HCT116 (cell line): ENCODE results near the gene GOLGA1. TPM values are rescaled to one million over a fixed set of nuclear protein-coding genes. Genes with fewer than 3 reads are reported as not detected.

Experiments used
- ATAC-seq: fragments of 200-7000 bp; cut with Tn5 transposase; 2 replicates; pipeline ENCODE4 v1.9.1; 2020; ENCODE audit warnings: mild to moderate bottlenecking, moderate library complexity
- BruUV-seq: library from RNA; stranded (reverse); fragments of 400-500 nt; replicated peaks from 2 replicates; lab custom pipeline; 2021; lab: Mats Ljungman, UMichigan
- CTCF ChIA-PET: fragments of 300-600 bp; sonication (Branson Sonifier 250); formaldehyde crosslinking; loops from one replicate; lab custom pipeline; 2021; ENCODE audit warnings: antibody characterized with exemption; lab: Charles Lee
- POLR2A ChIA-PET: fragments of 300-600, 350-600 bp; sonication (Branson Sonifier 250); formaldehyde crosslinking; loops from one replicate; lab custom pipeline; 2021; ENCODE audit warnings: antibody characterized with exemption; lab: Charles Lee
- RAD21 ChIA-PET, 2 experiments: fragments of 300-600 bp; sonication (Branson Sonifier 250); formaldehyde crosslinking; loops; one replicate each; lab custom pipeline; 2023; ENCODE audit warnings: low total read pairs in 2 of 2; ENCODE audit not compliant: uncharacterized antibody in 2 of 2, unreplicated experiment in 2 of 2, low non-redundant PET in 1 of 2; lab: Charles Lee
- DNase-seq: peaks from one replicate; pipeline ENCODE4 v3.0.0-alpha.2; 2010; ENCODE audit warnings: low read depth, low spot score
- H2AFZ ChIP-seq: fragments of 200-600 bp; shearing (Covaris generic), sonication (generic); 2 replicates; pipeline ENCODE4 v1.6.1; 2017; ENCODE audit warnings: low read depth, mixed run types, mixed read lengths, antibody characterized with exemption, low read length; ENCODE audit not compliant: poor library complexity, severe bottlenecking
- H3K27ac ChIP-seq: 2 replicates; pipeline ENCODE4 v1.5.1; 2012; ENCODE audit warnings: low read depth, low read length
- H3K27me3 ChIP-seq: fragments of 200-600 bp; sonication (generic); 2 replicates; pipeline ENCODE4 v1.6.1; 2016; ENCODE audit warnings: mixed run types, low read length, mixed read lengths; ENCODE audit not compliant: insufficient read depth
- H3K36me3 ChIP-seq, 2 experiments: fragments of 200-500 bp in 1 of 2; fragments of 200-600 bp in 1 of 2; sonication (Bioruptor generic) in 1 of 2; sonication (generic) in 1 of 2; 2 replicates each; pipeline versions ENCODE4 v1.5.1 to v1.6.1; 2014 to 2016; ENCODE audit warnings: low read length in 2 of 2, inconsistent platforms in 1 of 2, mixed read lengths in 1 of 2, mixed run types in 1 of 2; ENCODE audit not compliant: insufficient read depth in 2 of 2, control insufficient read depth in 1 of 2
- H3K4me1 ChIP-seq, 2 experiments: fragments of 200-600 bp in 1 of 2; sonication (generic) in 1 of 2; 2 replicates each; pipeline versions ENCODE4 v1.5.1 to v1.6.1; 2012 to 2017; ENCODE audit warnings: low read length in 2 of 2, inconsistent platforms in 1 of 2, mild to moderate bottlenecking in 1 of 2, mixed read lengths in 1 of 2, mixed run types in 1 of 2, moderate library complexity in 1 of 2; ENCODE audit not compliant: insufficient read depth in 2 of 2, control insufficient read depth in 1 of 2
- H3K4me2 ChIP-seq: fragments of 200-600 bp; sonication (generic); 2 replicates; pipeline ENCODE4 v1.6.1; 2017; ENCODE audit warnings: mixed run types, low read length, mixed read lengths
- H3K4me3 ChIP-seq, 2 experiments: fragments of 200-600 bp in 1 of 2; sonication (generic) in 1 of 2; replicated peaks in 1 of 2; 2 replicates each; pipeline ENCODE4 v1.5.1; 2011 to 2016; ENCODE audit warnings: low read length in 2 of 2, control low read depth in 1 of 2, low read depth in 1 of 2, mild to moderate bottlenecking in 1 of 2, mixed read lengths in 1 of 2, mixed run types in 1 of 2
- H3K79me2 ChIP-seq: fragments of 200-600 bp; sonication (generic); 2 replicates; pipeline ENCODE4 v1.6.1; 2017; ENCODE audit warnings: mild to moderate bottlenecking, mixed run types, low read length, moderate library complexity, mixed read lengths; ENCODE audit not compliant: insufficient read depth
- H3K9ac ChIP-seq: fragments of 200-600 bp; sonication (generic); 2 replicates; pipeline ENCODE4 v1.6.1; 2016; ENCODE audit warnings: low read length, mixed read lengths
- H3K9me2 ChIP-seq: fragments of 200-600 bp; sonication (generic), shearing (Covaris generic); 2 replicates; pipeline ENCODE4 v1.6.1; 2017; ENCODE audit warnings: mixed run types, mild to moderate bottlenecking, moderate library complexity; ENCODE audit not compliant: insufficient read depth
- H3K9me3 ChIP-seq, 2 experiments: fragments of 200-500 bp in 1 of 2; fragments of 200-600 bp in 1 of 2; sonication (Bioruptor generic) in 1 of 2; sonication (generic) in 1 of 2; 2 replicates each; pipeline ENCODE4 v1.6.1; 2014 to 2017; ENCODE audit warnings: low read length in 2 of 2, mixed read lengths in 2 of 2, inconsistent platforms in 1 of 2, low read depth in 1 of 2, mild to moderate bottlenecking in 1 of 2, mixed run types in 1 of 2, moderate library complexity in 1 of 2; ENCODE audit not compliant: control insufficient read depth in 1 of 2, insufficient read depth in 1 of 2
- H4K20me1 ChIP-seq: fragments of 200-600 bp; sonication (generic), shearing (Covaris generic); 2 replicates; pipeline ENCODE4 v1.6.1; 2017; ENCODE audit warnings: mixed run types, mild to moderate bottlenecking, moderate library complexity; ENCODE audit not compliant: insufficient read depth
- CEBPB ChIP-seq: IDR thresholded peaks from 2 replicates; pipeline ENCODE4 v1.6.1; 2012; ENCODE audit warnings: low read depth
- EZH2phosphoT487 ChIP-seq: fragments of 200-600 bp; IDR thresholded peaks from 2 replicates; pipeline ENCODE4 v1.6.1; 2018; ENCODE audit warnings: antibody characterized with exemption, borderline replicate concordance
- POLR2A ChIP-seq: IDR thresholded peaks from 2 replicates; pipeline ENCODE4 v1.7.0; 2011; ENCODE audit warnings: borderline replicate concordance; ENCODE audit not compliant: insufficient read depth, insufficient read length; ENCODE audit errors: extremely low read depth
- SIN3A ChIP-seq: IDR thresholded peaks from 2 replicates; pipeline ENCODE4 v1.6.1; 2012; ENCODE audit warnings: low read depth
- YY1 ChIP-seq: IDR thresholded peaks from 2 replicates; pipeline ENCODE4 v1.6.1; 2011; ENCODE audit warnings: low read length, low read depth, moderate library complexity, mild to moderate bottlenecking; ENCODE audit not compliant: insufficient replicate concordance; ENCODE audit errors: extremely low read depth
- intact Hi-C: fragments of 100-400 bp; cut with micrococcal nuclease; formaldehyde crosslinking; loops from 2 replicates; pipeline ENCODE4 v1.10.0; 2022
- total RNA-seq: library from RNA; stranded (reverse); gene quantifications from one replicate; pipeline ENCODE4 v1.2.1, GENCODE V29; 2021; ENCODE audit not compliant: unreplicated experiment
- TF ChIP-seq, protein P1 (sequence below): IDR thresholded peaks from 2 replicates; pipeline ENCODE4 v1.6.1; 2012; ENCODE audit warnings: low read depth
- TF ChIP-seq, protein P2 (sequence below): IDR thresholded peaks from 2 replicates; pipeline ENCODE4 v1.6.1; 2012

The GOLGA1 gene
- total RNA-seq, 1 experiment from 2014 or later = 13.1 TPM

DNA sequence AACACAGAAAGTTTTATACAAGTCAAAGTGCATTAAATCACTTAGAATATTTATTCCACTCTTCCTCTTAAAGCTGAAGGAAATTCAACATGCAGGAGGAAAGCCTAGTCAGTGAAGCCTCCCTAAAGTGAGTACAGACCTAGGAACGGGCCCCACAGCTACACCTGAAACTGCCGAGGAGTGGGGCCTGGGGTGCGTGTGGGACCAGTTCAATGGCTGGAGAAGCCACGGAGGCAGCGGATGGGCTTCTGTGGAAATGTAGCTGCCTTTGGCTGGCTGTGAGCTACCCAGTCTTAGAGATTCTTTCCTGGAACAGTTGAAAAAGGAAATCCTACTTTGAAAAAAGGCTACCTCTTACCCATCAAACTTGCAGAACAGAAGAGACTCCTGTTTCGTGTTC, 62.4 kb downstream of the GOLGA1 start:
- H3K79me2 ChIP-seq = peaks cover 31% of the 10 kb centered on the region
- no peaks in the 10 kb centered on the region for H3K9me2 ChIP-seq
- H3K4me3 ChIP-seq = no peak overlapping the region
- ChIA-PET POLR2A (interaction anchor here (1.1 kb wide), 1 partner anchor 17 kb away, joined by 3 read pairs; the partner anchor contains the start of genes ARPC5L and RPL35), RAD21 (no interaction called here), CTCF (no interaction called here)
- H4K20me1 ChIP-seq = peaks cover 16% of the 10 kb centered on the region
- no peak overlapping the region for H3K9ac ChIP-seq
- no peak for ATAC-seq
- TF ChIP-seq CEBPB = no peak
- TF ChIP-seq YY1 = no peak
- no peak for TF ChIP-seq EZH2phosphoT487
- intact Hi-C loops = no loop called here
- H3K27ac ChIP-seq = no peak overlapping the region
- BruUV-seq = no TSS peak
- DNase-seq = no peak
- H3K4me1 ChIP-seq = peaks cover 0 to 2% of the 10 kb centered on the region in 2 experiments; a peak in 1 of 4 replicates
- no peaks in the 10 kb centered on the region for H3K27me3 ChIP-seq
- H3K9me3 ChIP-seq = no peaks in the 10 kb centered on the region
- no peak overlapping the region for H3K4me2 ChIP-seq
- H3K36me3 ChIP-seq = peaks cover 25 to 41% of the 10 kb centered on the region in 2 experiments; a peak in 3 of 4 replicates
- no peak overlapping the region for H2AFZ ChIP-seq

DNA sequence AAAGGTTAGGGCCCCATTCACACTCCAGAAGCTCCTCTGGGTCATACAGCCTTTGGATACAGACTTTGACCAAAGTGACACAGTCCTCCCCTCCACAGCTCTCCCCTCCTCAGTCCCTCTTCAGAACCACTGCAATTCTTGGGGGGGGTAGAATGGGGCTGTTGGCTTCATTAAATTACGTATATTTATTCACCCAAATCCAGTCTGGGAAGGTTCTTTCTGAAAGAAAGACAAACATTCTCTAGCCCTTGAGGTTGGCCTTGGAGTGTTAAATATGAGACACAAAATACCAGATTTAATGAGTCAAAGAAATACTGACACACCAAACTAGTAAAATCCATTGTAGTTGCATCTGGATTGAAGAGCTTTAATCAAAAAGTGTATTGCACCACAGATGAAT, 62.9 kb downstream of the GOLGA1 start:
- TF ChIP-seq, protein P1, sequence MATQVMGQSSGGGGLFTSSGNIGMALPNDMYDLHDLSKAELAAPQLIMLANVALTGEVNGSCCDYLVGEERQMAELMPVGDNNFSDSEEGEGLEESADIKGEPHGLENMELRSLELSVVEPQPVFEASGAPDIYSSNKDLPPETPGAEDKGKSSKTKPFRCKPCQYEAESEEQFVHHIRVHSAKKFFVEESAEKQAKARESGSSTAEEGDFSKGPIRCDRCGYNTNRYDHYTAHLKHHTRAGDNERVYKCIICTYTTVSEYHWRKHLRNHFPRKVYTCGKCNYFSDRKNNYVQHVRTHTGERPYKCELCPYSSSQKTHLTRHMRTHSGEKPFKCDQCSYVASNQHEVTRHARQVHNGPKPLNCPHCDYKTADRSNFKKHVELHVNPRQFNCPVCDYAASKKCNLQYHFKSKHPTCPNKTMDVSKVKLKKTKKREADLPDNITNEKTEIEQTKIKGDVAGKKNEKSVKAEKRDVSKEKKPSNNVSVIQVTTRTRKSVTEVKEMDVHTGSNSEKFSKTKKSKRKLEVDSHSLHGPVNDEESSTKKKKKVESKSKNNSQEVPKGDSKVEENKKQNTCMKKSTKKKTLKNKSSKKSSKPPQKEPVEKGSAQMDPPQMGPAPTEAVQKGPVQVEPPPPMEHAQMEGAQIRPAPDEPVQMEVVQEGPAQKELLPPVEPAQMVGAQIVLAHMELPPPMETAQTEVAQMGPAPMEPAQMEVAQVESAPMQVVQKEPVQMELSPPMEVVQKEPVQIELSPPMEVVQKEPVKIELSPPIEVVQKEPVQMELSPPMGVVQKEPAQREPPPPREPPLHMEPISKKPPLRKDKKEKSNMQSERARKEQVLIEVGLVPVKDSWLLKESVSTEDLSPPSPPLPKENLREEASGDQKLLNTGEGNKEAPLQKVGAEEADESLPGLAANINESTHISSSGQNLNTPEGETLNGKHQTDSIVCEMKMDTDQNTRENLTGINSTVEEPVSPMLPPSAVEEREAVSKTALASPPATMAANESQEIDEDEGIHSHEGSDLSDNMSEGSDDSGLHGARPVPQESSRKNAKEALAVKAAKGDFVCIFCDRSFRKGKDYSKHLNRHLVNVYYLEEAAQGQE = no peak
- TF ChIP-seq POLR2A (no peak), SIN3A (no peak)
- TF ChIP-seq, protein P2, sequence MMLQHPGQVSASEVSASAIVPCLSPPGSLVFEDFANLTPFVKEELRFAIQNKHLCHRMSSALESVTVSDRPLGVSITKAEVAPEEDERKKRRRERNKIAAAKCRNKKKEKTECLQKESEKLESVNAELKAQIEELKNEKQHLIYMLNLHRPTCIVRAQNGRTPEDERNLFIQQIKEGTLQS = no peak
- ATAC-seq (no peak), DNase-seq (no peak)
- CTCF ChIA-PET = interaction anchor here (1.0 kb wide), 1 partner anchor 22 kb away, joined by 3 read pairs; no protein-coding TSS in a partner anchor
- Histone ChIP-seq H3K9me2 (no peaks in the 10 kb centered on the region), H3K4me2 (no peak overlapping the region), H3K4me3 (no peak overlapping the region), H3K36me3 (peaks cover 25 to 46% of the 10 kb centered on the region in 2 experiments; a peak in 3 of 4 replicates), H3K9me3 (no peaks in the 10 kb centered on the region), H3K4me1 (peaks cover 0 to 7% of the 10 kb centered on the region in 2 experiments; a peak in 1 of 4 replicates), H3K27ac (no peak overlapping the region), H2AFZ (no peak overlapping the region), H3K27me3 (no peaks in the 10 kb centered on the region), H3K79me2 (peaks cover 36% of the 10 kb centered on the region), H4K20me1 (peaks cover 20% of the 10 kb centered on the region), H3K9ac (no peak overlapping the region)
- POLR2A ChIA-PET = interaction anchor here (0.5 to 1.1 kb wide), 2 partner anchors 16 to 390 kb away, joined by 3 read pairs; partner anchors contain the start of genes ARPC5L and RPL35
- RAD21 ChIA-PET = no interaction called here
- intact Hi-C loops = no loop called here
- BruUV-seq = no TSS peak
